HCT116 (cell line): ENCODE results near the gene SNRNP70. TPM values are rescaled to one million over a fixed set of nuclear protein-coding genes. Genes with fewer than 3 reads are reported as not detected.

Experiments used
- ATAC-seq: fragments of 200-7000 bp; cut with Tn5 transposase; 2 replicates; pipeline ENCODE4 v1.9.1; 2020; ENCODE audit warnings: mild to moderate bottlenecking, moderate library complexity
- BruUV-seq: library from RNA; stranded (reverse); fragments of 400-500 nt; replicated peaks from 2 replicates; lab custom pipeline; 2021; lab: Mats Ljungman, UMichigan
- CTCF ChIA-PET: fragments of 300-600 bp; sonication (Branson Sonifier 250); formaldehyde crosslinking; loops from one replicate; lab custom pipeline; 2021; ENCODE audit warnings: antibody characterized with exemption; lab: Charles Lee
- POLR2A ChIA-PET: fragments of 300-600, 350-600 bp; sonication (Branson Sonifier 250); formaldehyde crosslinking; loops from one replicate; lab custom pipeline; 2021; ENCODE audit warnings: antibody characterized with exemption; lab: Charles Lee
- RAD21 ChIA-PET, 2 experiments: fragments of 300-600 bp; sonication (Branson Sonifier 250); formaldehyde crosslinking; loops; one replicate each; lab custom pipeline; 2023; ENCODE audit warnings: low total read pairs in 2 of 2; ENCODE audit not compliant: uncharacterized antibody in 2 of 2, unreplicated experiment in 2 of 2, low non-redundant PET in 1 of 2; lab: Charles Lee
- DNase-seq: peaks from one replicate; pipeline ENCODE4 v3.0.0-alpha.2; 2010; ENCODE audit warnings: low read depth, low spot score
- H2AFZ ChIP-seq: fragments of 200-600 bp; shearing (Covaris generic), sonication (generic); 2 replicates; pipeline ENCODE4 v1.6.1; 2017; ENCODE audit warnings: low read depth, mixed run types, mixed read lengths, antibody characterized with exemption, low read length; ENCODE audit not compliant: poor library complexity, severe bottlenecking
- H3K27ac ChIP-seq: 2 replicates; pipeline ENCODE4 v1.5.1; 2012; ENCODE audit warnings: low read depth, low read length
- H3K27me3 ChIP-seq: fragments of 200-600 bp; sonication (generic); 2 replicates; pipeline ENCODE4 v1.6.1; 2016; ENCODE audit warnings: mixed run types, low read length, mixed read lengths; ENCODE audit not compliant: insufficient read depth
- H3K36me3 ChIP-seq, 2 experiments: fragments of 200-500 bp in 1 of 2; fragments of 200-600 bp in 1 of 2; sonication (Bioruptor generic) in 1 of 2; sonication (generic) in 1 of 2; 2 replicates each; pipeline versions ENCODE4 v1.5.1 to v1.6.1; 2014 to 2016; ENCODE audit warnings: low read length in 2 of 2, inconsistent platforms in 1 of 2, mixed read lengths in 1 of 2, mixed run types in 1 of 2; ENCODE audit not compliant: insufficient read depth in 2 of 2, control insufficient read depth in 1 of 2
- H3K4me1 ChIP-seq, 2 experiments: fragments of 200-600 bp in 1 of 2; sonication (generic) in 1 of 2; 2 replicates each; pipeline versions ENCODE4 v1.5.1 to v1.6.1; 2012 to 2017; ENCODE audit warnings: low read length in 2 of 2, inconsistent platforms in 1 of 2, mild to moderate bottlenecking in 1 of 2, mixed read lengths in 1 of 2, mixed run types in 1 of 2, moderate library complexity in 1 of 2; ENCODE audit not compliant: insufficient read depth in 2 of 2, control insufficient read depth in 1 of 2
- H3K4me2 ChIP-seq: fragments of 200-600 bp; sonication (generic); 2 replicates; pipeline ENCODE4 v1.6.1; 2017; ENCODE audit warnings: mixed run types, low read length, mixed read lengths
- H3K4me3 ChIP-seq, 2 experiments: fragments of 200-600 bp in 1 of 2; sonication (generic) in 1 of 2; replicated peaks in 1 of 2; 2 replicates each; pipeline ENCODE4 v1.5.1; 2011 to 2016; ENCODE audit warnings: low read length in 2 of 2, control low read depth in 1 of 2, low read depth in 1 of 2, mild to moderate bottlenecking in 1 of 2, mixed read lengths in 1 of 2, mixed run types in 1 of 2
- H3K79me2 ChIP-seq: fragments of 200-600 bp; sonication (generic); 2 replicates; pipeline ENCODE4 v1.6.1; 2017; ENCODE audit warnings: mild to moderate bottlenecking, mixed run types, low read length, moderate library complexity, mixed read lengths; ENCODE audit not compliant: insufficient read depth
- H3K9ac ChIP-seq: fragments of 200-600 bp; sonication (generic); 2 replicates; pipeline ENCODE4 v1.6.1; 2016; ENCODE audit warnings: low read length, mixed read lengths
- H3K9me2 ChIP-seq: fragments of 200-600 bp; sonication (generic), shearing (Covaris generic); 2 replicates; pipeline ENCODE4 v1.6.1; 2017; ENCODE audit warnings: mixed run types, mild to moderate bottlenecking, moderate library complexity; ENCODE audit not compliant: insufficient read depth
- H3K9me3 ChIP-seq, 2 experiments: fragments of 200-500 bp in 1 of 2; fragments of 200-600 bp in 1 of 2; sonication (Bioruptor generic) in 1 of 2; sonication (generic) in 1 of 2; 2 replicates each; pipeline ENCODE4 v1.6.1; 2014 to 2017; ENCODE audit warnings: low read length in 2 of 2, mixed read lengths in 2 of 2, inconsistent platforms in 1 of 2, low read depth in 1 of 2, mild to moderate bottlenecking in 1 of 2, mixed run types in 1 of 2, moderate library complexity in 1 of 2; ENCODE audit not compliant: control insufficient read depth in 1 of 2, insufficient read depth in 1 of 2
- H4K20me1 ChIP-seq: fragments of 200-600 bp; sonication (generic), shearing (Covaris generic); 2 replicates; pipeline ENCODE4 v1.6.1; 2017; ENCODE audit warnings: mixed run types, mild to moderate bottlenecking, moderate library complexity; ENCODE audit not compliant: insufficient read depth
- CBX3 ChIP-seq: IDR thresholded peaks from 2 replicates; pipeline ENCODE4 v1.6.1; 2012; ENCODE audit warnings: low read depth
- CTCF ChIP-seq, 3 experiments: fragments of 200-600 bp in 1 of 3; sonication (generic) in 1 of 3; IDR thresholded peaks in 2 of 3; conservative IDR thresholded peaks in 1 of 3; 2 replicates each; pipeline ENCODE4 v1.5.1; 2012 to 2017; ENCODE audit warnings: low read depth in 2 of 3, low read length in 2 of 3, antibody characterized with exemption in 1 of 3, borderline replicate concordance in 1 of 3, control low read depth in 1 of 3, mild to moderate bottlenecking in 1 of 3, mixed read lengths in 1 of 3, mixed run types in 1 of 3, moderate library complexity in 1 of 3; ENCODE audit not compliant: insufficient read depth in 1 of 3
- EZH2 ChIP-seq: fragments of 200-600 bp; sonication (generic); IDR thresholded peaks from 2 replicates; pipeline ENCODE4 v1.6.1; 2017; ENCODE audit warnings: antibody characterized with exemption, mixed run types
- RAD21 ChIP-seq: IDR thresholded peaks from 2 replicates; pipeline ENCODE4 v1.6.1; 2012; ENCODE audit warnings: low read depth, mild to moderate bottlenecking
- intact Hi-C: fragments of 100-400 bp; cut with micrococcal nuclease; formaldehyde crosslinking; loops from 2 replicates; pipeline ENCODE4 v1.10.0; 2022
- total RNA-seq: library from RNA; stranded (reverse); gene quantifications from one replicate; pipeline ENCODE4 v1.2.1, GENCODE V29; 2021; ENCODE audit not compliant: unreplicated experiment

Gene SNRNP70
- total RNA-seq, 1 experiment from 2014 or later: 236 TPM

GRCh38 chr19:49097453-49098288 is 12.4 kb downstream of the SNRNP70 start:
- no peak overlapping the region for H3K4me2 ChIP-seq
- peaks cover 0 to 3% of the 10 kb centered on the region in 2 experiments; a peak in 2 of 4 replicates for H3K4me1 ChIP-seq
- H3K4me3 ChIP-seq: no peak overlapping the region
- peaks cover 31% of the 10 kb centered on the region; the same call in 1 of the 2 replicates for H4K20me1 ChIP-seq
- peak; percentile 81 to 100 (median 100) for TF ChIP-seq CTCF (IDR thresholded peaks at IDR 0.05 in 2 of 3, conservative IDR thresholded peaks at IDR 0.05 in 1 of 3; ENCODE audit: borderline replicate concordance in 1 of 3, insufficient read depth in 1 of 3, low read depth in 2 of 3, low read length in 2 of 3)
- peak; percentile 87 for TF ChIP-seq RAD21
- no peak for TF ChIP-seq EZH2
- no peak for TF ChIP-seq CBX3
- intact Hi-C loops: loop anchor here (1.0 to 2.0 kb wide), 3 partner anchors 52 to 127 kb away; no protein-coding TSS in a partner anchor
- no peak overlapping the region for H2AFZ ChIP-seq
- RAD21 ChIA-PET: interaction anchor here (0.6 to 1.1 kb wide), 10 partner anchors 17 to 111 kb away, joined by 3 to 6 read pairs (median 3); partner anchors contain the start of gene LIN7B (in 1 of the 2)
- H3K27me3 ChIP-seq: no peaks in the 10 kb centered on the region
- peak; percentile 50 for DNase-seq
- 0 out of 2 replicates have a peak overlapping the region, but pooled peaks have one; percentile 8 for H3K27ac ChIP-seq
- peaks cover 93% of the 10 kb centered on the region for H3K79me2 ChIP-seq
- peaks cover 58 to 80% of the 10 kb centered on the region in 2 experiments for H3K36me3 ChIP-seq
- ATAC-seq: peak; percentile 82
- H3K9me2 ChIP-seq: no peaks in the 10 kb centered on the region
- CTCF ChIA-PET: interaction anchor here (0.6 to 2.3 kb wide), 31 partner anchors 8 to 354 kb away, joined by 3 to 41 read pairs (median 5); partner anchors contain the start of genes CGB7, GYS1, LIN7B and PIH1D1
- POLR2A ChIA-PET: interaction anchor here (0.7 to 1.5 kb wide), 4 partner anchors 9 to 104 kb away, joined by 3 to 5 read pairs (median 4); partner anchors contain the start of genes GYS1 and RUVBL2
- no TSS peak for BruUV-seq
- H3K9me3 ChIP-seq: no peaks in the 10 kb centered on the region
- H3K9ac ChIP-seq: no peak overlapping the region
